SK-N-SH (cell line): ENCODE results near the gene FAM221B. TPM values are rescaled to one million over a fixed set of nuclear protein-coding genes. Genes with fewer than 3 reads are reported as not detected.

ENCODE experiments used
- CTCF ChIA-PET: fragments of 300-600, 350-600 bp; formaldehyde crosslinking; extraction: SDS; loops from one replicate; lab custom pipeline; 2021; lab: Yijun Ruan, JAX
- POLR2A ChIA-PET: fragments of 350-600 bp; sonication (Branson Sonifier 250); formaldehyde crosslinking; extraction: SDS; loops from one replicate; lab custom pipeline; 2020; ENCODE audit warnings: antibody characterized with exemption, inconsistent platforms; lab: Yijun Ruan, JAX
- DNase-seq: peaks from one replicate; pipeline ENCODE4 v3.0.0; 2012
- H2AFZ ChIP-seq: fragments of 200-600 bp; sonication (generic); 2 replicates; pipeline ENCODE4 v1.8.1; 2016; ENCODE audit warnings: antibody characterized with exemption, mild to moderate bottlenecking, low read depth
- H3F3A ChIP-seq: fragments of 200-600 bp; sonication (generic); replicated peaks from 2 replicates; pipeline ENCODE3; 2016; ENCODE audit warnings: antibody characterized with exemption, mild to moderate bottlenecking; ENCODE audit not compliant: insufficient read depth
- H3K27ac ChIP-seq, 2 experiments: fragments of 200-500 bp in 1 of 2; fragments of 200-600 bp in 1 of 2; sonication (Bioruptor generic) in 1 of 2; sonication (generic), shearing (Covaris generic) in 1 of 2; 2 replicates each; pipeline versions ENCODE4 v1.5.1 to v1.6.1; 2014 to 2016; ENCODE audit warnings: low read depth in 2 of 2, inconsistent platforms in 1 of 2, low read length in 1 of 2, mild to moderate bottlenecking in 1 of 2, mixed read lengths in 1 of 2
- H3K27me3 ChIP-seq: fragments of 200-600 bp; sonication (generic), shearing (Covaris generic); 2 replicates; pipeline ENCODE4 v1.6.1; 2016; ENCODE audit warnings: mixed run types; ENCODE audit not compliant: insufficient read depth
- H3K36me3 ChIP-seq, 2 experiments: fragments of 200-500 bp in 1 of 2; fragments of 200-600 bp in 1 of 2; sonication (Bioruptor generic) in 1 of 2; sonication (generic) in 1 of 2; replicated peaks in 1 of 2; 2 replicates each; pipeline versions ENCODE3 to v1.5.1; 2014 to 2016; ENCODE audit warnings: low read length in 1 of 2, mild to moderate bottlenecking in 1 of 2; ENCODE audit not compliant: insufficient read depth in 2 of 2, control insufficient read depth in 1 of 2
- H3K4me1 ChIP-seq, 2 experiments: fragments of 200-500 bp in 1 of 2; fragments of 200-600 bp in 1 of 2; sonication (Bioruptor generic) in 1 of 2; sonication (generic), shearing (Covaris generic) in 1 of 2; 2 replicates each; pipeline versions ENCODE4 v1.5.1 to v1.6.1; 2014 to 2016; ENCODE audit warnings: low read depth in 1 of 2, low read length in 1 of 2, mixed run types in 1 of 2; ENCODE audit not compliant: insufficient read depth in 2 of 2, control insufficient read depth in 1 of 2
- H3K4me2 ChIP-seq: fragments of 200-600 bp; sonication (generic), shearing (Covaris generic); 2 replicates; pipeline ENCODE4 v1.6.1; 2017; ENCODE audit warnings: mixed run types
- H3K4me3 ChIP-seq, 2 experiments: fragments of 200-500 bp in 1 of 2; fragments of 200-600 bp in 1 of 2; sonication (Bioruptor generic) in 1 of 2; sonication (generic), shearing (Covaris generic) in 1 of 2; 2 replicates each; pipeline versions ENCODE4 v1.5.1 to v1.8.1; 2014 to 2016; ENCODE audit warnings: low read depth in 2 of 2, inconsistent platforms in 1 of 2, low read length in 1 of 2, mild to moderate bottlenecking in 1 of 2, mixed read lengths in 1 of 2, moderate library complexity in 1 of 2
- H3K79me2 ChIP-seq: fragments of 200-600 bp; sonication (generic); 2 replicates; pipeline ENCODE4 v1.8.1; 2017; ENCODE audit warnings: mild to moderate bottlenecking; ENCODE audit not compliant: insufficient read depth
- H3K9ac ChIP-seq: fragments of 200-600 bp; sonication (generic); 2 replicates; pipeline ENCODE4 v1.6.1; 2017; ENCODE audit warnings: mixed run types
- H3K9me2 ChIP-seq: fragments of 200-600 bp; sonication (generic); 2 replicates; pipeline ENCODE4 v1.6.1; 2017; ENCODE audit warnings: mixed run types
- H3K9me3 ChIP-seq: fragments of 200-600 bp; sonication (generic); 2 replicates; pipeline ENCODE4 v1.6.1; 2017; ENCODE audit warnings: mixed run types, mild to moderate bottlenecking, moderate library complexity
- H4K20me1 ChIP-seq: fragments of 200-600 bp; sonication (generic); 2 replicates; pipeline ENCODE4 v1.6.1; 2017; ENCODE audit warnings: mild to moderate bottlenecking, mixed run types; ENCODE audit not compliant: insufficient read depth
- ELF1 ChIP-seq: IDR thresholded peaks from 2 replicates; pipeline ENCODE4 v1.4.0; 2012
- EP300 ChIP-seq, 2 experiments: IDR thresholded peaks; 2 replicates each; pipeline versions ENCODE4 v1.4.0 to v1.6.1; 2012; ENCODE audit warnings: borderline replicate concordance in 1 of 2, low read depth in 1 of 2, low read length in 1 of 2
- EZH2phosphoT487 ChIP-seq: fragments of 200-600 bp; sonication (generic); IDR thresholded peaks from 2 replicates; pipeline ENCODE4 v1.6.1; 2017; ENCODE audit warnings: low read depth, mixed run types, mild to moderate bottlenecking, antibody characterized with exemption, moderate library complexity, borderline replicate concordance
- FOSL2 ChIP-seq: IDR thresholded peaks from 2 replicates; pipeline ENCODE4 v1.4.0; 2012; ENCODE audit warnings: low read depth, mild to moderate bottlenecking, moderate library complexity, borderline replicate concordance
- FOXM1 ChIP-seq: IDR thresholded peaks from 2 replicates; pipeline ENCODE4 v1.4.0; 2012; ENCODE audit warnings: low read depth, mild to moderate bottlenecking
- GATA2 ChIP-seq: sonication (generic); formaldehyde crosslinking; IDR thresholded peaks from 2 replicates; pipeline ENCODE4 v1.5.0; 2020; ENCODE audit warnings: mild to moderate bottlenecking, missing genetic modification reagents
- MXI1 ChIP-seq: IDR thresholded peaks from 2 replicates; pipeline ENCODE4 v1.6.1; 2012; ENCODE audit warnings: mild to moderate bottlenecking, low read depth, low read length, improper control_type of control experiment
- NFIC ChIP-seq: IDR thresholded peaks from 2 replicates; pipeline ENCODE4 v1.4.0; 2012; ENCODE audit warnings: borderline replicate concordance
- POLR2AphosphoS5 ChIP-seq: IDR thresholded peaks from 2 replicates; pipeline ENCODE4 v1.6.1; 2012; ENCODE audit warnings: low read depth, low read length
- RAD21 ChIP-seq: IDR thresholded peaks from 2 replicates; pipeline ENCODE4 v1.6.1; 2012; ENCODE audit warnings: mild to moderate bottlenecking, low read length
- REST ChIP-seq: IDR thresholded peaks from 2 replicates; pipeline ENCODE4 v1.6.1; 2012; ENCODE audit warnings: mild to moderate bottlenecking, low read depth, low read length, moderate library complexity
- SIN3A ChIP-seq: IDR thresholded peaks from 2 replicates; pipeline ENCODE4 v1.6.1; 2012; ENCODE audit warnings: low read depth, mild to moderate bottlenecking, low read length, moderate library complexity, borderline replicate concordance
- TEAD4 ChIP-seq: IDR thresholded peaks from 2 replicates; pipeline ENCODE4 v1.4.0; 2012; ENCODE audit warnings: mild to moderate bottlenecking, borderline replicate concordance; ENCODE audit not compliant: insufficient read depth
- USF1 ChIP-seq: IDR thresholded peaks from 2 replicates; pipeline ENCODE4 v1.4.0; 2012; ENCODE audit warnings: low read depth, borderline replicate concordance
- YY1 ChIP-seq: IDR thresholded peaks from 2 replicates; pipeline ENCODE4 v1.4.0; 2012; ENCODE audit warnings: low read depth, mild to moderate bottlenecking
- WGBS: methylation state at CpG from one replicate; pipeline ENCODE4 v1.1.6; 2017; ENCODE audit warnings: low lambda C conversion rate; 5-methylcytosine and 5-hydroxymethylcytosine counted together
- polyA plus RNA-seq, 3 experiments: library from polyadenylated mRNA; depleted of rRNA; stranded (reverse); fragments of >200 nt; gene quantifications; 2 replicates each; pipeline ENCODE4 v1.2.3, GENCODE V29; 2012

The FAM221B gene
- polyA plus RNA-seq, 1 of the 3 experiments (the other 2 are of a cell fraction): not detected

GRCh38 chr9:35868933-35869332 lies 40.4 kb upstream of the FAM221B start:
- Histone ChIP-seq H3K27ac (no peak overlapping the region), H3K9me2 (no peaks in the 10 kb centered on the region), H3K4me2 (no peak overlapping the region), H3K79me2 (no peaks in the 10 kb centered on the region), H3K27me3 (no peaks in the 10 kb centered on the region), H4K20me1 (no peaks in the 10 kb centered on the region), H3K4me1 (no peaks in the 10 kb centered on the region; a peak in 1 of 4 replicates), H3K9me3 (no peaks in the 10 kb centered on the region), H3K9ac (no peak overlapping the region)
- CTCF ChIA-PET: interaction anchor here (1.2 to 2.1 kb wide), 3 partner anchors 13 to 79 kb away, joined by 3 to 9 read pairs (median 8); no protein-coding TSS in a partner anchor
- TF ChIP-seq REST (no peak), FOSL2 (no peak), ELF1 (no peak), USF1 (no peak), EZH2phosphoT487 (no peak), MXI1 (no peak), EP300 (IDR thresholded peaks at IDR 0.05; ENCODE audit: borderline replicate concordance in 1 of 2, low read depth in 1 of 2, low read length in 1 of 2) (no peak), RAD21 (no peak), TEAD4 (no peak), YY1 (no peak), SIN3A (no peak), FOXM1 (no peak), POLR2AphosphoS5 (no peak), GATA2 (no peak), NFIC (no peak)
- TF ChIP-seq, all 33 proteins: peak for 0
- H3K36me3 ChIP-seq: no peaks in the 10 kb centered on the region
- DNase-seq: no peak
- WGBS: 66% methylated on average over 2 of the region's 2 CpGs
- no peak overlapping the region for H3K4me3 ChIP-seq
- no peak overlapping the region for H2AFZ ChIP-seq
- POLR2A ChIA-PET: no interaction called here
- H3F3A ChIP-seq: no peaks in the 10 kb centered on the region
